GM23248 (cell line): Measurements from ENCODE around the gene SLC22A3. TPM values are rescaled to one million over a fixed set of nuclear protein-coding genes. Genes with fewer than 3 reads are reported as not detected.
A peak's percentile ranks its signal among the peaks of the same experiment; 100 is the strongest.

Source experiments
- DNase-seq: peaks from one replicate; pipeline ENCODE4 v3.0.0-alpha.2; 2015
- H2AFZ ChIP-seq: fragments of 200-600 bp; sonication (generic); 2 replicates; pipeline ENCODE4 v1.6.1; 2016; ENCODE audit warnings: antibody characterized with exemption
- H3F3A ChIP-seq: fragments of 200-600 bp; sonication (generic); 2 replicates; pipeline ENCODE4 v1.6.1; 2016; ENCODE audit warnings: mild to moderate bottlenecking, antibody characterized with exemption, mixed run types; ENCODE audit not compliant: insufficient read depth
- H3K27ac ChIP-seq: fragments of 200-600 bp; sonication (generic); 2 replicates; pipeline ENCODE4 v1.5.1; 2016; ENCODE audit warnings: mild to moderate bottlenecking
- H3K27me3 ChIP-seq: fragments of 200-600 bp; sonication (generic); replicated peaks from 2 replicates; pipeline ENCODE4 v1.6.1; 2016; ENCODE audit warnings: mild to moderate bottlenecking; ENCODE audit not compliant: insufficient read depth
- H3K36me3 ChIP-seq: fragments of 200-600 bp; sonication (generic); 2 replicates; pipeline ENCODE4 v1.6.1; 2016; ENCODE audit warnings: low read depth, mild to moderate bottlenecking
- H3K4me1 ChIP-seq: fragments of 200-600 bp; sonication (generic); 2 replicates; pipeline ENCODE4 v1.6.1; 2016; ENCODE audit warnings: mild to moderate bottlenecking; ENCODE audit not compliant: insufficient read depth
- H3K4me2 ChIP-seq: fragments of 200-600 bp; sonication (generic); one replicate; pipeline ENCODE4 v1.6.1; 2016; ENCODE audit warnings: mild to moderate bottlenecking; ENCODE audit not compliant: unreplicated experiment
- H3K4me3 ChIP-seq: fragments of 200-600 bp; sonication (generic); 2 replicates; pipeline ENCODE4 v1.5.1; 2016; ENCODE audit warnings: mild to moderate bottlenecking
- H3K79me2 ChIP-seq: fragments of 200-600 bp; sonication (generic); 2 replicates; pipeline ENCODE4 v1.6.1; 2016; ENCODE audit warnings: mild to moderate bottlenecking; ENCODE audit not compliant: insufficient read depth
- H3K9ac ChIP-seq: fragments of 200-600 bp; sonication (generic); 2 replicates; pipeline ENCODE4 v1.6.1; 2016; ENCODE audit warnings: mild to moderate bottlenecking
- H3K9me2 ChIP-seq: fragments of 200-600 bp; sonication (generic); 2 replicates; pipeline ENCODE4 v1.6.1; 2016; ENCODE audit warnings: mixed run types, mild to moderate bottlenecking, moderate library complexity; ENCODE audit not compliant: insufficient read depth
- H3K9me3 ChIP-seq: fragments of 200-600 bp; sonication (generic); one replicate; pipeline ENCODE4 v1.6.1; 2017; ENCODE audit warnings: low read depth
- H4K20me1 ChIP-seq: fragments of 200-600 bp; sonication (generic); 2 replicates; pipeline ENCODE4 v1.6.0; 2016; ENCODE audit not compliant: insufficient read depth
- EZH2 ChIP-seq: fragments of 200-600 bp; sonication (generic); IDR thresholded peaks from 2 replicates; pipeline ENCODE4 v1.6.1; 2018; ENCODE audit warnings: antibody characterized with exemption, mild to moderate bottlenecking; ENCODE audit not compliant: insufficient read depth, poor library complexity, severe bottlenecking
- EZH2phosphoT487 ChIP-seq: fragments of 200-600 bp; sonication (generic); IDR thresholded peaks from 2 replicates; pipeline ENCODE4 v1.6.1; 2018; ENCODE audit warnings: antibody characterized with exemption, moderate library complexity, mild to moderate bottlenecking, low read depth; ENCODE audit not compliant: insufficient read depth
- WGBS, 2 experiments: methylation state at CpG; one replicate each; pipeline ENCODE4 v1.1.6; 2015 to 2017; ENCODE audit warnings: low lambda C conversion rate in 2 of 2, low coverage in 1 of 2; ENCODE audit errors: missing lambda C conversion rate in 2 of 2; 5-methylcytosine and 5-hydroxymethylcytosine counted together
- in situ Hi-C: fragments of 300-500 bp; cut with MboI; formaldehyde crosslinking; loops from 2 replicates; pipeline ENCODE4 v1.15.0; 2020
- polyA plus RNA-seq: library from polyadenylated mRNA; unstranded; fragments of >200 nt; fragmentation: Nextera tagmentation; extraction: Ambion mirVana; gene quantifications from 2 replicates; pipeline ENCODE4 v1.2.1, GENCODE V29; 2016
- total RNA-seq: library from RNA; depleted of rRNA; stranded (reverse); fragments of >200 nt; shearing (Covaris generic); gene quantifications from 2 replicates; pipeline ENCODE4 v1.2.3, GENCODE V29; 2014

SLC22A3 gene
- total and polyA plus RNA-seq, 2 experiments from 2014 or later: not detected

GRCh38 chr6:160331753-160332152, 16.4 kb upstream of the SLC22A3 start:
- Histone ChIP-seq H3K4me2 (no peak overlapping the region), H2AFZ (no peak overlapping the region), H3K9me2 (no peaks in the 10 kb centered on the region), H3K27me3 (no peaks in the 10 kb centered on the region), H3K9me3 (no peaks in the 10 kb centered on the region), H3K9ac (no peak overlapping the region), H3K4me3 (no peak overlapping the region), H3K4me1 (no peaks in the 10 kb centered on the region), H3F3A (no peaks in the 10 kb centered on the region), H3K27ac (no peak overlapping the region), H3K79me2 (no peaks in the 10 kb centered on the region), H4K20me1 (no peaks in the 10 kb centered on the region), H3K36me3 (no peaks in the 10 kb centered on the region)
- no peak for DNase-seq
- 33 to 36% methylated on average over 5 of the region's 5 CpGs for whole genome bisulfite sequencing, 2 experiments
- in situ Hi-C loops: no loop called here
- TF ChIP-seq EZH2phosphoT487 (no peak), EZH2 (no peak)

DNA sequence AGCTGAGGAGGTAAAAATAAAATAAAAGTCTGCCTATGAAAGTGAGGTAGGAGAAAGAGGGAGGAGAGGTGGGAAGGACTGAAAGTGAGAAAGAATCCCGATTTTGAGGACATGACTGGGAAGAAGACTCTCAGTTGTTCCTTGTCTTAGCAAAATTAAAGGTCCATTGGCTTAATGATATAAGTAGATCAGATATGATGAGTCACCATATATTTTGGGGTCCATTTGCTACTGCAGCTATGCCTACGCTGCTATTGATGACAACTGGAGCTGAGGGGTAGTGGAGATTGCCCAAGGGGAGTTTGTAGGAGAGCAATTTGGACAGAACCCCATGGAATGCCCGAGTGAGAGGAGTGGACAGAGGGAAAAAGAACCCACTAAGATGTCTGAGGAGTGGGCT, 15.1 kb upstream of the SLC22A3 start:
- H3K9me3 ChIP-seq: no peaks in the 10 kb centered on the region
- H3K9ac ChIP-seq: no peak overlapping the region
- in situ Hi-C loops: no loop called here
- H3K4me1 ChIP-seq: no peaks in the 10 kb centered on the region
- DNase-seq: no peak
- H3K79me2 ChIP-seq: no peaks in the 10 kb centered on the region
- H2AFZ ChIP-seq: no peak overlapping the region
- H3F3A ChIP-seq: no peaks in the 10 kb centered on the region
- H3K36me3 ChIP-seq: no peaks in the 10 kb centered on the region
- no peak overlapping the region for H3K4me2 ChIP-seq
- TF ChIP-seq EZH2phosphoT487 (no peak), EZH2 (no peak)
- no peaks in the 10 kb centered on the region for H4K20me1 ChIP-seq
- 42 to 45% methylated on average over 3 of the region's 3 CpGs for WGBS, 2 experiments
- H3K4me3 ChIP-seq: no peak overlapping the region
- no peaks in the 10 kb centered on the region for H3K9me2 ChIP-seq
- no peak overlapping the region for H3K27ac ChIP-seq
- no peaks in the 10 kb centered on the region for H3K27me3 ChIP-seq

- in situ Hi-C loops: no loop called here
These were observed 14.3 kb upstream of the SLC22A3 start for GRCh38 chr6:160333841-160334240.

DNA sequence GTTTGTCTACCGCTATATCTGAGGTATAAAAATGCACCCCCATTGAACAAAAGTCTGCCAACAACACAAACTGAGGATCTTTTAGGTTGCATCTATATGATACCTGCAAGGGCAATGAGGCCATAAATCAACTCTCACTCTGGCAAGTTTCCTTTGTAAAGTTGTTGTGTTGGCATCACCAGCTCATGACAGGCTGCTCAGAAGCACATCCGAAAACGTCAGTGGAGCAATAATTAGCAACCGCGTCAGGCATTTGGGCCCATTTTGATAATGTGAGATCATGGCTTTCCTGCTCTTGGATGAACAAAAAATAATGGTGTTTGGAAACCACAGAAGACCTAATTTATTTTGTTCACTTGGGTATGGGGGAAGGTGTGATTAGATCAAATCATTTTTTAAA, 12.0 kb upstream of the SLC22A3 start:
- DNase-seq: no peak
- Histone ChIP-seq H3K4me1 (no peaks in the 10 kb centered on the region), H3K9ac (no peak overlapping the region), H3K9me2 (no peaks in the 10 kb centered on the region), H3K4me3 (no peak overlapping the region), H3K36me3 (no peaks in the 10 kb centered on the region), H3K9me3 (no peaks in the 10 kb centered on the region), H3K27me3 (no peaks in the 10 kb centered on the region), H2AFZ (no peak overlapping the region), H3K4me2 (no peak overlapping the region), H3K27ac (no peak overlapping the region), H3K79me2 (no peaks in the 10 kb centered on the region), H4K20me1 (no peaks in the 10 kb centered on the region), H3F3A (no peaks in the 10 kb centered on the region)
- WGBS, 2 experiments: 87 to 92% methylated on average over 5 of the region's 5 CpGs
- TF ChIP-seq EZH2: no peak
- no peak for TF ChIP-seq EZH2phosphoT487
- in situ Hi-C loops: no loop called here

More at GRCh38 chr6:160333841-160334240, 14.3 kb upstream of the SLC22A3 start:
- no peaks in the 10 kb centered on the region for H3K79me2 ChIP-seq
- no peaks in the 10 kb centered on the region for H3K36me3 ChIP-seq
- 54 to 69% methylated on average over 2 of the region's 2 CpGs for WGBS, 2 experiments
- H2AFZ ChIP-seq: no peak overlapping the region
- TF ChIP-seq EZH2phosphoT487 (no peak), EZH2 (no peak)
- DNase-seq: no peak
- no peaks in the 10 kb centered on the region for H3K4me1 ChIP-seq
- no peak overlapping the region for H3K9ac ChIP-seq
- H3K9me3 ChIP-seq: no peaks in the 10 kb centered on the region
- no peaks in the 10 kb centered on the region for H3F3A ChIP-seq
- H3K4me2 ChIP-seq: no peak overlapping the region
- H3K9me2 ChIP-seq: no peaks in the 10 kb centered on the region
- H3K4me3 ChIP-seq: no peak overlapping the region
- H3K27me3 ChIP-seq: no peaks in the 10 kb centered on the region
- no peak overlapping the region for H3K27ac ChIP-seq
- no peaks in the 10 kb centered on the region for H4K20me1 ChIP-seq

DNA sequence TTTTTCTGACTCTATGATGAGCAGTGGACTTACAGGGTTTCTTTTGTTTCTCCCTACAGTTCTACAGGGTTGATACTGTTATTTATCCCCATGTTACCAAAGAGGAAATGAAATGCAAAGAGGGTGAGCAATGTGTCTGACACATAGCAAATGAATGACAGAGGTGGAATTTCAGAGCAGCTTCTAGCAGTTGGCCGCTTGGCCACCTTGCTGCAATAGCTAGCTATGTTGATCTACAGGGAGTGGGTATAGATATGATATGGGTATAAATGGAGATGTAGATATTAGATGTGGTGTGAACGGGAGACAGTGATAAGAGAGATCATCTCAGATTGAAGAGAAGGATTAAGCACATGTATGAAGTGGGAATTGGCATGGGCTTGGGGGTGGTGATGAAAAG, 10.9 kb upstream of the SLC22A3 start:
- H3K36me3 ChIP-seq: no peaks in the 10 kb centered on the region
- in situ Hi-C loops: no loop called here
- H3K4me2 ChIP-seq: no peak overlapping the region
- peak; percentile 14 for DNase-seq
- WGBS, 2 experiments: 52 to 55% methylated on average over 2 of the region's 2 CpGs
- H4K20me1 ChIP-seq: no peaks in the 10 kb centered on the region
- no peak overlapping the region for H3K9ac ChIP-seq
- no peak overlapping the region for H3K27ac ChIP-seq
- no peaks in the 10 kb centered on the region for H3K4me1 ChIP-seq
- no peaks in the 10 kb centered on the region for H3F3A ChIP-seq
- no peaks in the 10 kb centered on the region for H3K9me3 ChIP-seq
- no peaks in the 10 kb centered on the region for H3K27me3 ChIP-seq
- no peaks in the 10 kb centered on the region for H3K9me2 ChIP-seq
- no peak overlapping the region for H3K4me3 ChIP-seq
- TF ChIP-seq EZH2phosphoT487 (no peak), EZH2 (no peak)
- no peak overlapping the region for H2AFZ ChIP-seq
- no peaks in the 10 kb centered on the region for H3K79me2 ChIP-seq
